WERI-Rb-1 (cell line): ENCODE results near the gene HMGXB3.

Source experiments
- DNase-seq: peaks from one replicate; pipeline ENCODE4 v3.0.0-alpha.2; 2020
- H3K27ac ChIP-seq: fragments of 250-450 bp; sonication (Bioruptor Pico); 2 replicates; pipeline ENCODE4 v1.5.1; 2020; ENCODE audit warnings: mild to moderate bottlenecking, moderate library complexity
- H3K27me3 ChIP-seq: fragments of 250-450 bp; sonication (Bioruptor Pico); 2 replicates; pipeline ENCODE4 v1.5.1; 2021; ENCODE audit warnings: mild to moderate bottlenecking, low read depth, moderate library complexity; ENCODE audit not compliant: insufficient read depth, severe bottlenecking
- H3K36me3 ChIP-seq: fragments of 250-450 bp; sonication (Bioruptor Pico); 2 replicates; pipeline ENCODE4 v1.5.1; 2020; ENCODE audit warnings: mild to moderate bottlenecking, moderate library complexity
- H3K4me3 ChIP-seq: 2 replicates; pipeline ENCODE4 v1.5.1; 2011; ENCODE audit warnings: low read depth, mild to moderate bottlenecking, control low read depth, low read length
- H3K9me3 ChIP-seq: fragments of 250-450 bp; sonication (Bioruptor Pico); 2 replicates; pipeline ENCODE4 v1.5.1; 2021; ENCODE audit warnings: mild to moderate bottlenecking, moderate library complexity; ENCODE audit not compliant: severe bottlenecking
- CTCF ChIP-seq: IDR thresholded peaks from 2 replicates; pipeline ENCODE4 v1.5.1; 2011; ENCODE audit warnings: low read depth, mild to moderate bottlenecking, control low read depth, inconsistent platforms, low read length

The HMGXB3 gene

GRCh38 chr5:149962601-149963300 lies 37.8 kb upstream of the HMGXB3 start:
- no peak for TF ChIP-seq CTCF
- Histone ChIP-seq H3K36me3 (no peaks in the 10 kb centered on the region), H3K27ac (no peak overlapping the region), H3K9me3 (no peaks in the 10 kb centered on the region), H3K27me3 (no peaks in the 10 kb centered on the region), H3K4me3 (no peak overlapping the region)
- DNase-seq = no peak

GRCh38 chr5:149963729-149964128 lies 36.8 kb upstream of the HMGXB3 start:
- no peak for TF ChIP-seq CTCF
- Histone ChIP-seq H3K27ac (no peak overlapping the region), H3K9me3 (no peaks in the 10 kb centered on the region), H3K36me3 (no peaks in the 10 kb centered on the region), H3K4me3 (no peak overlapping the region), H3K27me3 (no peaks in the 10 kb centered on the region)
- DNase-seq = no peak

DNA sequence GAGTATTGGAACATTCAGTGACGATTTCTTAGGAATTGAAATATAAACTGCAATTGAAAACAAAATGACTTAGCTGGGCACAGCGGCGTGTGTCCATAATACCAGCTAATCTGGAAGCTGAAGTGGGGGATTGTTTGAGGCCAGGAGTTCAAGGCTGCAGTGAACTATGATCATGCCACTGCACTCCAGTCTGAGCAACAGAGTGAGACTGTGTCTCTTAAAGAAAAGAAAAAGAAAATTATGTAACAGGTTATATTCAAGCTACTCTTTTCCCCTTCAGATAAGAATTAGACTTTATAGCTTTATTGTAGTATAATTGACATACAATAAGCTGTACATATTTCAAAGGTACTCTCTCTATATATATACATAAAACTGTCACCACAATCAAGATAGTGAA lies 33.6 kb upstream of the HMGXB3 start:
- no peaks in the 10 kb centered on the region for H3K9me3 ChIP-seq
- H3K27ac ChIP-seq = no peak overlapping the region
- no peaks in the 10 kb centered on the region for H3K36me3 ChIP-seq
- no peaks in the 10 kb centered on the region for H3K27me3 ChIP-seq
- no peak overlapping the region for H3K4me3 ChIP-seq
- DNase-seq = no peak
- no peak for TF ChIP-seq CTCF

DNA sequence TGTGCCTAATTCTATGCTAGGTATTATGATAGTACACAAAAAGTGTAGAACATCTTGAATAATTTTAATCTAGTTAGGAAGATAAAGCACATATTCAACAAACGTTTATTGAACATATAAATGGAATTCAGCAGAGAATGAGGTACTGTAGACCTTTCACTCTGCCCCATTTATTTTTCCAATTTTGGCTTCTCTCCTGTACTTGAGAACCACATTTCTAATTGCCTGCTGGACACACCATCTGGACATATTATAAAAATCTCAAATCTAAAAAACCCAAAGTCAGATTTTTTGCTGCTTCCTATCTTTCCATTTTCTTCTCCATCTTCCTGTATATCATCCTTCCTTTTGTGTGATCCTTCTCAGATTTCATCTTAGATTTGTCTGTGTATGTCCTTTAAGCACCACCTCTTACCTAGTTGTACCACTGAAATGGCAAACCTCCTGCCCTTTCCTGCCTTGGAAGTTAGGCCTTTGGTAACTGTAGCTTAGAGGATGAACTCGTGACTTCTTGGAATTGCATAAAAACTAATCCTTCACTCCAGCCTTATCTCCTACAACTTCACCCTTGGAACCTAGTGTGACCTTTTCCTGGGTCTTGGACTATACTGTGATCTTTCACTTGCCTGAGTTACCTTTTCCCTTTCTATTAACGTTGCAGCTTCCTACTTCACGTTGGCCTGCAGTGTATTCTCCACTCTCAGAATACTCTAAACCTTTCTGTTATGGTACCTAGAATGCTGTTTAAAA lies 31.2 kb upstream of the HMGXB3 start:
- Histone ChIP-seq H3K4me3 (no peak overlapping the region), H3K9me3 (no peaks in the 10 kb centered on the region), H3K36me3 (no peaks in the 10 kb centered on the region), H3K27ac (no peak overlapping the region), H3K27me3 (no peaks in the 10 kb centered on the region)
- DNase-seq = no peak
- TF ChIP-seq CTCF = no peak

- Histone ChIP-seq H3K4me3 (no peak overlapping the region), H3K27ac (no peak overlapping the region)
- TF ChIP-seq CTCF = no peak
Measured at GRCh38 chr5:149975409-149975808, 25.1 kb upstream of the HMGXB3 start.

More at GRCh38 chr5:149975409-149975808, 25.1 kb upstream of the HMGXB3 start:
- no peak for DNase-seq
- H3K27me3 ChIP-seq = no peaks in the 10 kb centered on the region
- peaks cover 3% of the 10 kb centered on the region for H3K36me3 ChIP-seq
- no peaks in the 10 kb centered on the region for H3K9me3 ChIP-seq
